ENCODE measurements around the gene PARL. TPM values are rescaled to one million over a fixed set of nuclear protein-coding genes. Genes with fewer than 3 reads are reported as not detected.
"Not testable (repeated sequence)": the region's sequence is repeated elsewhere in the genome, so short reads cannot be mapped to it uniquely, and the experiment has no call there.

Gene PARL
- polyA plus RNA-seq, 1 experiment, result 46.2 TPM

DNA sequence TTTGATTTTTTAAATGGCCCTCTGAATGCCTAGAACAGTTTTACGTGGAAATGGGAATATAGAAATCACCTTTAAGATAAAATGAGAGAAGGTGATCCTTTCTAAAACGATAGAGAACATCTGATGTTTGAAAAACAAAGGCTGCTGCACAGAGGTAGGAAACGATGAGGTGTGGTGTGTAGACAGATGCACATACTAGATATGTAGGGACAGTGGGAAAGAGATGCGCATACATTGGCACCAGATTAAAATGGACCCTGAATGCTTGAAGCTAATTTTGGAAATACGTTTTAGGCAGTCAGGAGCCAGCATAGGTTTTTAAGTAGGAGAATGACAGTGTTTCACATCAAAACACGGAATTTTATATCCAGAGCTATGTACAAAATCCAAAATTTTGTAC is 88.3 kb downstream of the PARL start:
- ChIA-PET POLR2A (interaction anchor here (0.6 kb wide), 1 partner anchor 67 kb away, joined by 3 read pairs; no protein-coding TSS in a partner anchor), CTCF (interaction anchor here (0.7 kb wide), 2 partner anchors 40 to 1556 kb away, joined by 4 to 7 read pairs; no protein-coding TSS in a partner anchor)
- H3K27me3 ChIP-seq (ENCODE audit: control insufficient read depth, insufficient read depth, low read length), result no peaks in the 10 kb centered on the region
- no peak overlapping the region for H3K27ac ChIP-seq (ENCODE audit: low read depth, low read length)
- DNase-seq (ENCODE audit: low read depth, low spot score), result no peak
- no peak overlapping the region for H3K4me3 ChIP-seq (ENCODE audit: low read depth, low read length)
- TF ChIP-seq, protein P1, sequence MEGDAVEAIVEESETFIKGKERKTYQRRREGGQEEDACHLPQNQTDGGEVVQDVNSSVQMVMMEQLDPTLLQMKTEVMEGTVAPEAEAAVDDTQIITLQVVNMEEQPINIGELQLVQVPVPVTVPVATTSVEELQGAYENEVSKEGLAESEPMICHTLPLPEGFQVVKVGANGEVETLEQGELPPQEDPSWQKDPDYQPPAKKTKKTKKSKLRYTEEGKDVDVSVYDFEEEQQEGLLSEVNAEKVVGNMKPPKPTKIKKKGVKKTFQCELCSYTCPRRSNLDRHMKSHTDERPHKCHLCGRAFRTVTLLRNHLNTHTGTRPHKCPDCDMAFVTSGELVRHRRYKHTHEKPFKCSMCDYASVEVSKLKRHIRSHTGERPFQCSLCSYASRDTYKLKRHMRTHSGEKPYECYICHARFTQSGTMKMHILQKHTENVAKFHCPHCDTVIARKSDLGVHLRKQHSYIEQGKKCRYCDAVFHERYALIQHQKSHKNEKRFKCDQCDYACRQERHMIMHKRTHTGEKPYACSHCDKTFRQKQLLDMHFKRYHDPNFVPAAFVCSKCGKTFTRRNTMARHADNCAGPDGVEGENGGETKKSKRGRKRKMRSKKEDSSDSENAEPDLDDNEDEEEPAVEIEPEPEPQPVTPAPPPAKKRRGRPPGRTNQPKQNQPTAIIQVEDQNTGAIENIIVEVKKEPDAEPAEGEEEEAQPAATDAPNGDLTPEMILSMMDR (IDR thresholded peaks at IDR 0.05; ENCODE audit: low read depth, low read length), result no peak
- H3K9me3 ChIP-seq (ENCODE audit: control insufficient read depth, insufficient read depth, low read length), result no peaks in the 10 kb centered on the region

DNA sequence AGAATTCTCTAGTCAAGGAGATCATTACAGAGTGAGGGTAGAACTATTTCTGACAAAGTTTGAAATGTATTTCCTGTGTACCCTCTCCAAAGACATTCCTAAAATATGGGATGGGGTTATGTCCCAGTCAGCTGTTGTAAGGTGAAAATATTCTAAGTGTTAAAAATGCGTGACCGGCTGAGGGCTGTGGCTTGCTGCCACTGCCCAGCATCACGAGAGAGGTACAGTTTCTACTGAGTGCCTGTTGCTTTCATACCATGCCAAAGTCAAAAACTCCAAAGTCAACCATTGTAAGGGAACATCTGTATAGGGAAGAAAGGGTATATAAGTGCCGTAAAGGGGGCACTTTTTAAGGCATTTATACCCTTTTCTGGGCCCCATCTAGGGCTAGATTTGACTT is 90.2 kb downstream of the PARL start:
- TF ChIP-seq, protein P1 (IDR thresholded peaks at IDR 0.05; ENCODE audit: low read depth, low read length), result no peak
- no peak for DNase-seq (ENCODE audit: low read depth, low spot score)
- no peak overlapping the region for H3K4me3 ChIP-seq (ENCODE audit: low read depth, low read length)
- no peaks in the 10 kb centered on the region for H3K9me3 ChIP-seq (ENCODE audit: control insufficient read depth, insufficient read depth, low read length)
- ChIA-PET CTCF (interaction anchor here (0.7 to 1.0 kb wide), 2 partner anchors 326 to 1383 kb away, joined by 3 to 5 read pairs; no protein-coding TSS in a partner anchor), POLR2A (no interaction called here)
- H3K27me3 ChIP-seq (ENCODE audit: control insufficient read depth, insufficient read depth, low read length), result no peaks in the 10 kb centered on the region
- H3K27ac ChIP-seq (ENCODE audit: low read depth, low read length), result no peak overlapping the region

- ChIA-PET POLR2A (no interaction called here), CTCF (no interaction called here)
- DNase-seq (ENCODE audit: low read depth, low spot score), result no peak
- TF ChIP-seq, protein P1 (IDR thresholded peaks at IDR 0.05; ENCODE audit: low read depth, low read length), result no peak
- Histone ChIP-seq H3K4me3 (ENCODE audit: low read depth, low read length) (no peak overlapping the region), H3K9me3 (ENCODE audit: control insufficient read depth, insufficient read depth, low read length) (no peaks in the 10 kb centered on the region), H3K27ac (ENCODE audit: low read depth, low read length) (no peak overlapping the region), H3K27me3 (ENCODE audit: control insufficient read depth, insufficient read depth, low read length) (no peaks in the 10 kb centered on the region)
Measured at GRCh38 chr3:183792976-183793375, 91.7 kb downstream of the PARL start.

- Histone ChIP-seq H3K9me3 (ENCODE audit: control insufficient read depth, insufficient read depth, low read length) (no peaks in the 10 kb centered on the region), H3K27me3 (ENCODE audit: control insufficient read depth, insufficient read depth, low read length) (no peaks in the 10 kb centered on the region), H3K4me3 (ENCODE audit: low read depth, low read length) (no peak overlapping the region), H3K27ac (ENCODE audit: low read depth, low read length) (no peak overlapping the region)
- no peak for DNase-seq (ENCODE audit: low read depth, low spot score)
- ChIA-PET CTCF (interaction anchor here (0.6 to 1.4 kb wide), 3 partner anchors 9 to 459 kb away, joined by 3 to 4 read pairs (median 3); no protein-coding TSS in a partner anchor), POLR2A (no interaction called here)
- TF ChIP-seq, protein P1 (IDR thresholded peaks at IDR 0.05; ENCODE audit: low read depth, low read length), result no peak
Measured at GRCh38 chr3:183790700-183791099, 94.0 kb downstream of the PARL start.

DNA sequence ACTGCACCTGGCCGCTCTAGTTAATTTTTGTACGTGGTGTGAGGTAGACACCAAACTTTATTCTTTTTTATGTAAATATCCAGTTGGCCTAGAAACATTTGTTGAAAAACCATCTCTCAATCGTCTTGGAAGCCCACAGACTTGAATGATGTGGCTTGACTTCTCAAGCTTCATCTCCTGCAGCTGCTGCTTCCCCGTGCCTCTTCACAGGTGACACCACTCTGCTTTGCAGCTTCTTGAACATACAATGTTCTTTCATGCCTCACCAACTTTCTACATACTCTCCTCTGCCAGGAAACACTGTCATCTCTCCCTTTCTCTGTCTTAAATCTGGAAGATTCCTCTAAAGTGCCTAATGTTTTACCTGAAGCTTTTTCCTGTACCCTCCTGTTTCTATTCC is 94.9 kb downstream of the PARL start:
- H3K4me3 ChIP-seq (ENCODE audit: low read depth, low read length), result no peak overlapping the region
- no peaks in the 10 kb centered on the region for H3K27me3 ChIP-seq (ENCODE audit: control insufficient read depth, insufficient read depth, low read length)
- H3K27ac ChIP-seq (ENCODE audit: low read depth, low read length), result no peak overlapping the region
- DNase-seq (ENCODE audit: low read depth, low spot score), result no peak
- no peaks in the 10 kb centered on the region for H3K9me3 ChIP-seq (ENCODE audit: control insufficient read depth, insufficient read depth, low read length)
- ChIA-PET CTCF (interaction anchor here (0.9 to 1.4 kb wide), 2 partner anchors 9 to 23 kb away, joined by 3 to 4 read pairs; no protein-coding TSS in a partner anchor), POLR2A (no interaction called here)
- TF ChIP-seq, protein P1 (IDR thresholded peaks at IDR 0.05; ENCODE audit: low read depth, low read length), result no peak

DNA sequence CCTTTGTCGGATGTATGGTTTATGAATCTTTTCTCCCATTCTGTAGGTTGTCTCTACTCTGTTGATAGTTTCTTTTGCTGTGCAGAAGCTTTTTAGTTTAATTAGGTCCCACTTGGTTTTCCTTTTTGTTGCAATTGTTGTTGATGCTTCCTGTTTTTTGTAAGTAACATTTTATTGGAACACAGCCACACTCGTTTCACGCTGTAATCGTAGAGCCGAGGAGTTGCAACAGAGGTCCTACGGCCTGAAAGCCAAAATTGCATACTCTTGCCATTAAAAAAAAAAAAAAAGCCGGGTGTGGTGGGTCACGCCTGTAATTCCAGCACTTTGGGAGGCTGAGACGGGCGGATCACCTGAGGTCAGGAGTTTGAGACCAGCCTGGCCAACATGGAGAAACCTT is 100.2 kb downstream of the PARL start:
- H3K27ac ChIP-seq (ENCODE audit: low read depth, low read length); H3K9me3 ChIP-seq (ENCODE audit: control insufficient read depth, insufficient read depth, low read length); CTCF ChIA-PET; POLR2A ChIA-PET; DNase-seq (ENCODE audit: low read depth, low spot score); H3K27me3 ChIP-seq (ENCODE audit: control insufficient read depth, insufficient read depth, low read length); H3K4me3 ChIP-seq (ENCODE audit: low read depth, low read length): not testable (repeated sequence)
